Measurements from ENCODE around the gene ZNF772. TPM values are rescaled to one million over a fixed set of nuclear protein-coding genes. Genes with fewer than 3 reads are reported as not detected.
"Not testable (repeated sequence)": the region's sequence is repeated elsewhere in the genome, so short reads cannot be mapped to it uniquely, and the experiment has no call there.

ZNF772 gene
- polyA plus RNA-seq (ENCODE audit: insufficient read length in 4 of 4) = 10 to 100 TPM; 18.8 to 24.2 (median 20.3) TPM

DNA sequence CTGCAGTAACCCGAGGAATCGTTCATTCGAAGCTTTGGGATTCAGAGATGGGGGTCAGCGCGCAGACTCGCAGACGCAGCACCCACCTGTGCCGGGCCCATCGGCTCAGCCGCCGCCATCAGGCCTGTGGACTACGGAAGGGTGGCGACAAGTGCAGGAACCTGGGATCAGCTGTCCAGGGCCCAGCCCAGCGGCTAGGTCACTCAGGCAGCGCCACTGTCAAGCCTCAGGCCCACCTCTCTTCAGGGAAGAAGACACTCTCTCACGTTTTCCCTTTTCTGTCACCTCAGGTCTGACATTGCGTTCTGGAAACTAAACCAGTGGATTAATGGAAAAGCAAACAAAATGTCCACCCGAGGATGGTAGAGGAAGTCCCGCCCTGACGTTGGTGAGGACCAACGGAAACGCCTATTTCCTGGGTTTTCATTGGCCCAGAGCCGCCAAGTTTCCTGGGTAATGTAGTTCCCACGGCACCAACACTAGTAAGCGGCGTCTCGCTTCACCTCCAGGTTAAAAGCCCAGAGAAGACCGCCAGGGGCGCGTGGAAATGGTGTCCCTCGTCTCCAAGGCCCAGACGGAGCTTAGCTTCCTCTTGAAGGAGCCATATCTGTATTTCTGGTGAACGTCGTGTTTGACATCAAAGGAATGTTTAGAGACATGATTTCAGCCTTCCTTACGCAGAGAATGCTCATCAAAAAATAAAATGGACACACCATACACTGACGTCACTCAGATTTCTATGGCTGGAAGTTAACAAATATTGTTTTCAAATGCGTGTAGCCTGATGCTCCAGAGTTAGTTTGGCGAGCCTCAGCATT, at the start of gene ZNF772:
TSS of gene ZNF772 (minus strand) at position 376 of the 818 bp plus-strand sequence. CDS start at position 119, 257 bp downstream.
- peak; percentile 86 to 95 (median 89) for DNase-seq (ENCODE audit: low read depth in 4 of 4, low spot score in 2 of 4)

DNA sequence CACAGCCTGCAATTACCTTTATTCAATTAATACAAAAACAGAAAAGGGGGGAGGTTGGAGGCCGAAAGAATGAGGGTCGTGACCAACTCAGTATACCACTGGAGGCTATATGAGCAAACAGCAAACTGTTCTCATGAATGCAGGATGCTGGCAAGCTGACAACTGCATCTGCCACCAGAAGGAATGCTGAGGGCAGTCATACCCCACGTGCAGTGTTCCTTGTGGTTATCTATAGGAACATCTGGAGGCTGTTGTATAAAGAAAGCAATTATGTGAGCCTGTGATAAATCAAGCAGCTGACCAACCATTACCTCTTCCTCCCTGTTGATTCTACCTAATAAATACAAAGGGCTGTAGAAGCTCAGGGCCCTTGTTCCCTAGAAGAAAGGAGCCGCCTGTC, 40.7 kb upstream of the ZNF772 start:
- not testable (repeated sequence) for DNase-seq (ENCODE audit: low read depth in 4 of 4, low spot score in 2 of 4)

DNA sequence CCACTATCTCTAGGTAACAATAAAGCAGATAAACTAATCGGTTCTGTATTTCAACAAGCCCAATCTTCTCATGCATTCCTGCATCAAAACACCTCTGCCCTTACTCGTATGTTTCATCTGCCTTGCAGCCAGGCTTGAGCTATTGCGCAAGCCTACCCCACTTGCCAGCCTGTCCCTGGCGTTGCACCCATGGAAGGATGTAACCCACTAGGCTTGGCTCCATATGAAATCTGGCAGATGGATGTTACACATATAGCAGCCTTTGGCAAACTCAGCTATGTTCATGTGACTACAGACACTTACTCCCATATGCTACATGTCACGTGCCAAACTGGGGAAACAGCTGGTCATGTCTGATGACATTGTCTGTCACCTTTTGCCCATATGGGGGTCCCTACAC, 37.9 kb upstream of the ZNF772 start:
- no peak for DNase-seq (ENCODE audit: low read depth in 4 of 4, low spot score in 2 of 4)

DNA sequence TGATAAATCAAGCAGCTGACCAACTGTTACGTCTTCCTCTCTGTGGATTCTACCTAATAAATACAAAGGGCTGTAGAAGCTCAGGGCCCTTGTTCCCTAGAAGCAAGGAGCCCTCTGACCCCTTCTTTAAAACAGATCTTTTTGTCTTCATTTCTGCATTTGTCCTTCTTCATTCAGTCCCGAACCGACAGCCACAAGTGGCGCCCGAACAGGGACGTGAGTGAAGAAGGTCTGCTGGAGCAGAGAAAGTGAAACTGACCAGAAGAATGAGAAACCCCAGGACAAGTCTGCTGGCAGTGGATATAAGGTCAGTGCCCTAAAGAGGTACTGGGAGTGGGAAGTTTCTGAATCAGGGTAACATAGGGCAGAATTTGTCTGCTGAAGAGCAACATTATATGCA, 35.5 kb upstream of the ZNF772 start:
- no peak for DNase-seq (ENCODE audit: low read depth in 4 of 4, low spot score in 2 of 4)

DNA sequence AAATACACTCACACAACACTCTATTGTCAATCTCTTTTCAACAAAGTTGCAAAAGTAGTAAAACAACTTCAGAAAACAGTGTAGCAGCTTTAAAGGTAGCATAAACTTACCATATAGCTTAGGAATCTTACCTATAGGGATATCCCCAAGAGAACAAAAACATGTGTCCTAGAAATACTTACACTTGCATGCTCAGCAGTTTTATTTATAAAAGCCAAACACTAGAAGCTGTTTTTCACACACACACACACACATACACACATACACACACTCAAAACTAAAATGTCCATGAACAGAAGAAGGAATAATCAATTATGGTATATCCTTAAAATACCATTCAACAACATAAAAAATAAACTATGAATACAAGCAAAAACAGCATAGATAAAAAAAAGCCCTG, 34.1 kb upstream of the ZNF772 start:
- no peak for DNase-seq (ENCODE audit: low read depth in 4 of 4, low spot score in 2 of 4)

DNA sequence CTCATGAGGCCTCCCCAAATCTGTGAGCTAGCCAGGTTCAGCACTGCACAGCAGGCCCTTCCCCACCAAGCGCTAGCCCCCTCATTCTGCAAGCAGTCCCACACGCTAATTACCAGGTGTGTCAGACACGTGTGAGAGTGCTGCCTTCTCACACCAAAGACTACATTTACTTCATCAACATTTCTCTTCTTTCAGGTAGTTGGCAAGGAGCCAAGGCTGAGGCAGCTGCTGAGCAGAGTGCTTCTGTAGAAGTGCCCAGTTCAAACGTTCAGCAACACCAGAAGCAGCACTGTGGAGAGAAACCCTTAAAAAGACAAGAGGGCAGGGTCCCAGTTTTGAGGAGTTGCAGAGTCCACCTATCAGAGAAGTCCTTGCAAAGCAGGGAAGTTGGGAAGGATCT, 28.8 kb upstream of the ZNF772 start:
- DNase-seq (ENCODE audit: low read depth in 4 of 4, low spot score in 2 of 4) = no peak

DNA sequence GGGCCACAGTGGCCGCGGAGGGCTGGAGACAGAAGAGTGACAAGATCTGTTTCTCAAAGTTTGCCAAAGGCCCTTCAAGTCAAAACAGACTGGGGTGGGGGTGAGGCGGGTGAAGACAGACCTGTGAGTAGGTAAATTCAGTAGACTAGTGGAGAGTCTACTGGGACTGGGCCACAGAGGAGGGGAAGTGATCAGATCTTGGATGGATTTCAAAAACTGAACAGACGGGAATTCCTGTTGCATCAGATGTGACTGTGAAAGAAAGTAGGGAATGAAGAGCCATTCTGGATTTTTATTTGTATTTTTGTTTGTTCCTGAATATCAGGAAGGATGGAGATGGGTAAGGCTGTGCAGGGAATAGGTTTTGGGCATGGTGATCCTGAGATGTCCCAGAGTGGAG, 23.0 kb upstream of the ZNF772 start:
- DNase-seq (ENCODE audit: low read depth in 4 of 4, low spot score in 2 of 4) = not testable (repeated sequence)

DNA sequence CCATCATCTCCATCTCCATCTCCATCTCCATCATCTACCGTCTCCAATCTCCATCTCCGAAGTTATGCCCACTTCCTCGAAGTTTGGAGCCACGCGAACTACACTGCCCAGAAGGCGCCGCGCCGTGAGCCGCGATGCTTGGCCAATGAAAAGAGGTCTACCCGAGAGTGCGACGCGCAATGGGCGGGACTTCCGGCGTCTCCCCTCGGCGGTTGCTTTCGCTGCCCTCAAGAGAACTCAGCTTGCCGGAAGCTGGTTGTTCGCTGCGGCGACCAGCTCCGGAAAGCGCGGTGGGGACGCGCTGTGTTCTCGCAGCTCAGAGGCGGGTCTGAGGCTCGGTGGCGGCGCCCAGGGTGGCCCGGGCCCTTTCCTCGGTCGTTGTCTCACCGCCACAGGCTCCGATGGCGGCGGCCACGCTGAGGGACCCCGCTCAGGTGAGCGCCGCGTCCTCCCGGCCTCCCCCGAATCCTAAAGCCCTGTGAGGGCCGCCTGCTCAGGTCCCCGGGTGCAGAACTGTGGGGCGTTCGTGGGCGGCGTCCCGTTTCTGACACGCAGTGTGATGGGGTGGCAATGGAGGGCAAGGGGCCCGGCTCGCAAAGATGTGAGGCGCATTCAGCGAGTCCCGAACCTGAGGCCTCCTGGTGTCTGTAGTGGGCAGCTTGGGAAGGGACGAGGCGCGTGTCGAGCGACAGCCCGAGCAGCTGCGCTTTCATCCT, 22.5 kb upstream of the ZNF772 start, which contains the start of gene ZNF773:
TSS of gene ZNF773 (plus strand) at position 259 of the 716 bp plus-strand sequence. CDS start at position 402, 143 bp downstream.
- DNase-seq (ENCODE audit: low read depth in 4 of 4, low spot score in 2 of 4) = peak; percentile 50 to 95 (median 84)

DNA sequence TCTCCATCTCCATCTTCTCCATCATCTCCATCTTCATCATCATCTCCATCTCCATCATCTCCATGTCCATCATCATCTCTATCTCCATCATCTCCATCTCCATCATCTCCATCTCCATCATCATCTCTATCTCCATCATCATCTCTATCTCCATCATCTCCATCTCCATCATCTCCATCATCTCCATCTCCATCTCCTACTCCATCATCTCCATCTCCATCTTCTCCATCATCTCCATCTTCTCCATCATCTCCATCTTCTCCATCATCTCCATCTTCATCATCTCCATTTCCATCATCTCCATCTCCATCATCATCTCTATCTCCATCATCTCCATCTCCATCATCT, 21.9 kb upstream of the ZNF772 start:
- DNase-seq (ENCODE audit: low read depth in 4 of 4, low spot score in 2 of 4) = not testable (repeated sequence)

DNA sequence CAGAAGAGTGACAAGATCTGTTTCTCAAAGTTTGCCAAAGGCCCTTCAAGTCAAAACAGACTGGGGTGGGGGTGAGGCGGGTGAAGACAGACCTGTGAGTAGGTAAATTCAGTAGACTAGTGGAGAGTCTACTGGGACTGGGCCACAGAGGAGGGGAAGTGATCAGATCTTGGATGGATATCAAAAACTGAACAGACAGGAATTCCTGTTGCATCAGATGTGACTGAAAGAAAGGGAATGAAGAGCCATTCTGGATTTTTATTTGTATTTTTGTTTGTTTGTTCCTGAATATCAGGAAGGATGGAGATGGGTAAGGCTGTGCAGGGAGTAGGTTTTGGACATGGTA, 10.9 kb upstream of the ZNF772 start:
- DNase-seq (ENCODE audit: low read depth in 4 of 4, low spot score in 2 of 4) = not testable (repeated sequence)

DNA sequence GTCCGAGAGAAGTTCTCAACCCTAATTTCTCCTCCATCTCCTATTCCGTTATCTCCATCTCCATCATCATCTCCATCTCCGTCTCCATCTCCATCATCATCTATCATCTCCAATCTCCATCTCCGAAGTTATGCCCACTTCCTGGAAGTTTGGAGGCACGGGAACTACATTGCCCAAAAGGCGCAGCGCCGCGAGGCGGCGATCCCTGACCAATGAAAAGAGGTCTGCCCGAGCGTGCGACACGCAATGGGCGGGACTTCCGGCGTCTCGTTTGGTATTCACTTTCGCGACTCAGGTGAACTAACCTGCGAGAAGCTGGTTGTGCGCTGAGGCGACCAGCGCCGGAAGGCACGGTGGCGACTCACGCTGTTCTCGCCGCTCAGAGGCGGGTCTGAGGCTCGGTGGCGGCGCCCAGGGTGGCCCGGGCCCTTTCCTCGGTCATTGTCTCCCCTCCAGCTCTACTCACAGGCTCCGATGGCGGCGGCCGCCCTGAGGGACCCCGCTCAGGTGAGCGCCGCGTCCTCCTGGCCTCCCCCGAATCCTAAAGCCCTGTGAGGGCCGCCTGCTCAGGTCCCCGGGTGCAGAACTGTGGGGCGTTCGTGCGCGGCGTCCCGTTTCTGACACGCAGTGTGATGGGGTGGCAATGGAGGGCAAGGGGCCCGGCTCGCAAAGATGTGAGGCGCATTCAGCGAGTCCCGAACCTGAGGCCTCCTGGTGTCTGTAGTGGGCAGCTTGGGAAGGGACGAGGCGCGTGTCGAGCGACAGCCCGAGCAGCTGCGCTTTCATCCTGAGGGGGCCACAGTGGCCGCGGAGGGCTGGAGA, 10.3 kb upstream of the ZNF772 start, which contains the start of gene ZNF419:
TSS of gene ZNF419 (plus strand) at position 274 of the 822 bp plus-strand sequence. CDS start at position 475, 201 bp downstream.
- DNase-seq (ENCODE audit: low read depth in 4 of 4, low spot score in 2 of 4) = peak; percentile 79 to 90 (median 84)

DNA sequence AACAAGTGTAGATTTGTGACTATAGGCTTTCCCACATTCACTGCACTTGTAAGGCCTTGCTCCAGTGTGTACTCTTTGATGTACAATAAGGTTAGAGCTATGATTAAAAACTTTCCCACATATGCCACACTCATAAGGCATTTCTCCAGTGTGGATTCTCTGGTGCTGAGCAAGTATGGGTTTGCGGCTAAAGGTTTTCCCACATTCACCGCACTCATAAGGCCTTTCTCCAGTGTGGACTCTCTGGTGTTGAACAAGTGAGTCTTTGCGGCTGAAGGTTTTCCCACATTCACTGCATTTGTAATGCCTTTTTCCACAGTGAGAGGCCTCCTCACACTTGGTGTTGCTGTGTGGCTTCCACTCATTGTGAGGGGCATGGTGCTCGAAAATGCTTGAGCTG, 3.7 kb downstream of the ZNF772 start:
- no peak for DNase-seq (ENCODE audit: low read depth in 4 of 4, low spot score in 2 of 4)

DNA sequence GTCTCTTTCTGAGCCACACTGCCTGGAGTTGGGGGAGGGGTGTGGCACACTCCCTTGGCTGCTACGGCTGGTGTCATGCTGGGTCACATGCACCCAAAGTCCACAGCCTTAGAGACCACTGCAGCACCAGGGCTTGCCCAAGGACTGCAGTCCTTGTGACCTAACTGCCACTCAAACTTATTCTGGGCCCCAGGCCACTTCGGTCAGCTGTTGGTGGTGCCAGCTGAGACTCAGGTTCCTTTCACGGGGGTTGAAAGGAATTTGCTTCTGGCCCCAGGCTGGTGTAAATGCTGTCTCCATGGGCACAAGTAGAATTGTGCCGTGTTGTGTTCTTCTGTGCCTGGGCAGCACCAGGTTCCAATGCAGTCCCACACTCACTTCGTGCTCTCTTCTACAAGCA, 10.9 kb downstream of the ZNF772 start:
- DNase-seq (ENCODE audit: low read depth in 4 of 4, low spot score in 2 of 4) = no peak

DNA sequence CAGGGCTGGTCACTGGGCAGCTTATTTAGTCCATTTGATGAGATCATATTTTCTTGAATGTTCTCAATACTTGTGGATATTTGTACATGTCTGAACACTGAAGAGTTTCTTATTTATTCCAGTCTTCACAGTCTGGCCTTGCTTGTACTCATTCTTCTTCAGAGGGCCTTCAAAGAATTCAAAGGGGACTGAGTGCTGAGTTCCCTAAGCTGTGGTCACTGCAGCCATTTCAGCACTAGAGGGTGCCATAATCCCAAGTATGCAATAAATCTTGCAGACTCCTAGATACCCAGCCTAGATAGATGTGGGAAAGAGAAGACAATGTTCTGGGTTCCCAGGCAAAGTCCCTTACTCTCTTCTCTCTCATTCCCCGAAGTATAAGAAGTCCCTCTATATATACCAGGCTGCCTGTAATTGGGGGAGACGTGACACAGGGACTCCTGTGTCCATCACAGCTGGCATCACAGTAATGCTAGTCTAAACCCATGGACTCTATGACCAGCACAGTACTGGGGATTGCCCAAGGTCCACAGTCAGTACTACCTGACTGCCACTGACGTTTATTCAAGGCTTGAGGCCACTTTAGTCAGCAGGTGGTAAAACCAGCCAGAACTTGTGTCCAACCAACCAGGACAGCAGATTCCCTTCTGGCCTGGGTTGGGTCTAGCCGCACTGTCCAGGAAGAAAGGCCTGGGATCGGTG, 11.5 kb downstream of the ZNF772 start:
- no peak for DNase-seq (ENCODE audit: low read depth in 4 of 4, low spot score in 2 of 4)

DNA sequence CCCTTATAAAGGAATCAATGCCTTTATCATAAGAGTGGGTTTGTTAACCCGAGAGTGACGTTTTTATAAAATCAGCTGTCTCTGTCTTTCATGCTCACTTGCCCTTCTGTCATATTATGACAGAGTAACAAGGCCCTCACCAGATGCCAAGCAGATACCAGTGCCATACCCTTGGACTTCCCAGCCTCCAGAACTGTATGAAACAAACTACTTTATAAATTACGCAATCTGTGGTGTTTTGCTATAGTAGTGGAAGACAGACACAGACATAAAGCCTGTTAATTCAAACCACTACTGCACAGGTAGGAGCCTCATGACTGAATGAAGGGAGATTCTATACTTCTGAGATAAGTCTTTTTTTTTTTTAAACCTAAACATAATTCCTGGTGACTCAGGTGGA, 25.1 kb downstream of the ZNF772 start:
- DNase-seq (ENCODE audit: low read depth in 4 of 4, low spot score in 2 of 4) = no peak

DNA sequence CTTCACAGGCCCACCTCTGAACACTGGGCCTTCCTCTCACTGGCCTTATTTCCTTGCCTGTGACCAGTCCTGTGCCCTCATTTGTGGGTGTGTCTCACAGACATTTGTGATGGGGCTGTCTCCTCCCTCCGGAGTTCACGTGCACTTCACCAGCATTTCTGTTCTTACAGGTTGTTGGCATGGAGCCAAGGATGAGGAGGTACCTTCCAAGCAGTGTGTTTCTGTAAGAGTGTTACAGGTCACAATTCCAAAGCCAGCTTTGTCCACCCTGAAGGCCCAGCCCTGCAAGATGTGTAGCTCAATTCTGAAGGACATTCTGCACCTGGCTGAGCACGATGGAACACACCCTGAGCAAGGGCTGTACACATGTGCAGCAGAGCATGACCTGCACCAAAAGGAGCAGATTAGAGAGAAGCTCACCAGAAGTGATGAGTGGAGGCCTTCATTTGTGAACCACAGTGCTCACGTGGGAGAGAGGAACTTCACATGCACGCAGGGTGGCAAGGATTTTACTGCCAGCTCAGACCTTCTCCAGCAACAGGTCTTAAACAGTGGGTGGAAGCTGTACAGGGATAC, 34.2 kb downstream of the ZNF772 start:
- no peak for DNase-seq (ENCODE audit: low read depth in 4 of 4, low spot score in 2 of 4)

DNA sequence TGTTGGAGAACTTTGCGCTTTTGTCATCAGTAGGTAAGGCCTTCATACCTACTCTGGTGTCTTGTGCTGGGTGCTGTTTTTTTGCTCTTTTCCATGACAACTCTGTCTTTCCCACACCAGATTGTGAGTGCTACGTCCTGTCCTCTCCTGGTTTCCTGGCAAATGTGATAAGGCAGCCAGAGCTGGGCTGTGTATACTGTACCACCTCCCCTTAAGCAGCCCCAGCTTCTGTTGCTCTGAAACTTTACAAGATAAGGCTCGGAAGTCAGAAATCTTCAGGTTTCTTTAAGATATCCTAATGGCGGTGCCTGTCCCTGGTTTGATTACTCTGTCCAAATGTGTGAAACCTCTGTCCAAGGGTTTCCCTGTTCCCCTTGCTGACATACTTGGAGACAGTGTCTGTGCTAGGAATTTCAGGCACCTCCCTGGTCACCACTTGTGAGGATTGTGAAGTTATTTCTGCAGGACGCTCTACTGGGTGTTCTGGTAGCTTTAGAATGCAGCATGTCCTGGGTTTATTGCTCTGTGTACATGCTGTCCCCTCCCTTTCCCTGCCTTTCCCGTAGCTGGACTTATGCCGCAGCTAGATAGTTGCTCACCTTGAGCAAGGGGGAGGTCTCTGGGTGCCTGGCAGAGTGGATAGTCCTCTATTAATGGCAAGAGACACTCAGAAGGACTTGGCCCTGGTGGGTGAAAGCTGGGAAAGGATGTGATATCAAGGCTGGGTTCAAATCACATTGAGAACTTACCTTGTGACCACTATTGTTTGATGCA, 35.2 kb downstream of the ZNF772 start:
- DNase-seq (ENCODE audit: low read depth in 4 of 4, low spot score in 2 of 4) = no peak

DNA sequence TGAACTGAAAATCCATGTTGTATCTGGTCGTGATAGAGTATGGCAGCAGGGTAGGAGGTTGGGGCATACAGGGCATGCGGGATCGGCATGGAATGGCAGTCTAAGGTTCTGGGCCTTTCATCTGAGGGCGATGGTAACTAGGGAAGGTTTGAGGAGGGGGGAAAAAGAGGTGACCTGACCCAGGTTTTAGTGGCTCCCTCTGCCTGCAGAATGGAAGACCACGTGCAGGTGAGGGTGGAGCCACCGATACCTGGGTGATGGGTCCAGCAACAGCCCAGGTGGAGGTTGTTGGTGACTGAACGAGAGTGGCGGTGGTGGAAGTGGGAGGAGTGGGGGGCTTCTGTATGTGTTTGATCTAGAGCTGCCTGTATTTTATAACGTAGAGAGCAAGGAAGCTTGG, 38.4 kb downstream of the ZNF772 start:
- DNase-seq (ENCODE audit: low read depth in 4 of 4, low spot score in 2 of 4) = no peak

DNA sequence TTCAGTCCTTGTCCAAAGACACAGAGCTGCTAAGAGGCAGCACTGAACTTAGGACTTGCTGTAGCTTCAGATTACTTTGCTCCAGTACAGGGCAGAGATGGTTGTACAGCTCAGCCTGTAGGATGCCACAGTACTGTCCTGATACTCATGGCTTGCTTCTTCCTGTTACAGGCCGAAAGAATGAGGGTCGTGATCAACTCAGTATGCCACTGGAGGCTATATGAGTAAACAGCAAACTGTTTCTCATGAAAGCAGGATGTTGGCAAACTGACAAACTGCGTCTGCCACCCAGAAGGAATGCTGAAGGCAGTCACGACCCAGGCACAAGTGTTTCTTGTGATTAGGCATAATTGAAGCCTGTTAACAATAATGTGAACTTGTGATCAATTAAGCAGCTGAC, 39.4 kb downstream of the ZNF772 start:
- DNase-seq (ENCODE audit: low read depth in 4 of 4, low spot score in 2 of 4) = no peak
